ENCODE results near the gene RMDN2. TPM values are rescaled to one million over a fixed set of nuclear protein-coding genes. Genes with fewer than 3 reads are reported as not detected.

The RMDN2 gene
- total and polyA plus RNA-seq, 2 donors, result 8.9 to 12.0 TPM

- no peak for DNase-seq (ENCODE audit: low read depth in 6 of 9, low spot score in 9 of 9)
- 93% methylated on average over 4 of the region's 4 CpGs for WGBS
- no peaks in the 10 kb centered on the region for H3K36me3 ChIP-seq (ENCODE audit: control insufficient read depth in 2 of 2, insufficient read depth in 2 of 2, low read length in 1 of 2)
- H3K4me3 ChIP-seq (ENCODE audit: low read length in 2 of 2), result no peak overlapping the region
- peaks cover 0 to 2% of the 10 kb centered on the region in 2 donors for H3K27me3 ChIP-seq (ENCODE audit: control insufficient read depth in 2 of 2, insufficient read depth in 1 of 2, low read length in 1 of 2)
- H3K27ac ChIP-seq (ENCODE audit: low read depth in 1 of 2, low read length in 1 of 2), result no peak overlapping the region
- H3K9me3 ChIP-seq (ENCODE audit: control insufficient read depth in 2 of 2, insufficient read depth in 1 of 2, low read length in 1 of 2), result no peaks in the 10 kb centered on the region
- H3K4me1 ChIP-seq (ENCODE audit: control insufficient read depth in 2 of 2, insufficient read depth in 2 of 2, low read length in 2 of 2), result peaks cover 0 to 8% of the 10 kb centered on the region in 2 donors
These were observed 30.5 kb upstream of the RMDN2 start for GRCh38 chr2:37894601-37895000.

GRCh38 chr2:37895140-37895539 lies 29.9 kb upstream of the RMDN2 start:
- Histone ChIP-seq H3K4me1 (ENCODE audit: control insufficient read depth in 2 of 2, insufficient read depth in 2 of 2, low read length in 2 of 2) (peaks cover 0 to 8% of the 10 kb centered on the region in 2 donors), H3K4me3 (ENCODE audit: low read length in 2 of 2) (no peak overlapping the region), H3K27me3 (ENCODE audit: control insufficient read depth in 2 of 2, insufficient read depth in 1 of 2, low read length in 1 of 2) (peaks cover 0 to 2% of the 10 kb centered on the region in 2 donors), H3K9me3 (ENCODE audit: control insufficient read depth in 2 of 2, insufficient read depth in 1 of 2, low read length in 1 of 2) (peaks cover 0 to under 1% of the 10 kb centered on the region in 2 donors), H3K36me3 (ENCODE audit: control insufficient read depth in 2 of 2, insufficient read depth in 2 of 2, low read length in 1 of 2) (no peaks in the 10 kb centered on the region), H3K27ac (ENCODE audit: low read depth in 1 of 2, low read length in 1 of 2) (no peak overlapping the region)
- WGBS, result 82% methylated on average over 3 of the region's 3 CpGs
- DNase-seq (ENCODE audit: low read depth in 6 of 9, low spot score in 9 of 9), result no peak

- DNase-seq (ENCODE audit: low read depth in 6 of 9, low spot score in 9 of 9), result no peak
- peaks cover 2 to 8% of the 10 kb centered on the region in 2 donors for H3K9me3 ChIP-seq (ENCODE audit: control insufficient read depth in 2 of 2, insufficient read depth in 1 of 2, low read length in 1 of 2)
- no peak overlapping the region for H3K27ac ChIP-seq (ENCODE audit: low read depth in 1 of 2, low read length in 1 of 2)
- H3K27me3 ChIP-seq (ENCODE audit: control insufficient read depth in 2 of 2, insufficient read depth in 1 of 2, low read length in 1 of 2), result no peaks in the 10 kb centered on the region
- H3K4me1 ChIP-seq (ENCODE audit: control insufficient read depth in 2 of 2, insufficient read depth in 2 of 2, low read length in 2 of 2), result peaks cover 0 to 5% of the 10 kb centered on the region in 2 donors
- H3K36me3 ChIP-seq (ENCODE audit: control insufficient read depth in 2 of 2, insufficient read depth in 2 of 2, low read length in 1 of 2), result no peaks in the 10 kb centered on the region
- 84% methylated on average over 3 of the region's 3 CpGs for WGBS
- no peak overlapping the region for H3K4me3 ChIP-seq (ENCODE audit: low read length in 2 of 2)
These were observed 28.8 kb upstream of the RMDN2 start for GRCh38 chr2:37896319-37896718.

- Histone ChIP-seq H3K4me1 (ENCODE audit: control insufficient read depth in 2 of 2, insufficient read depth in 2 of 2, low read length in 2 of 2) (no peaks in the 10 kb centered on the region), H3K4me3 (ENCODE audit: low read length in 2 of 2) (no peak overlapping the region), H3K27ac (ENCODE audit: low read depth in 1 of 2, low read length in 1 of 2) (no peak overlapping the region), H3K36me3 (ENCODE audit: control insufficient read depth in 2 of 2, insufficient read depth in 2 of 2, low read length in 1 of 2) (no peaks in the 10 kb centered on the region), H3K9me3 (ENCODE audit: control insufficient read depth in 2 of 2, insufficient read depth in 1 of 2, low read length in 1 of 2) (peaks cover 2 to 8% of the 10 kb centered on the region in 2 donors), H3K27me3 (ENCODE audit: control insufficient read depth in 2 of 2, insufficient read depth in 1 of 2, low read length in 1 of 2) (no peaks in the 10 kb centered on the region)
- 77% methylated on average over 3 of the region's 3 CpGs for WGBS
- no peak for DNase-seq (ENCODE audit: low read depth in 6 of 9, low spot score in 9 of 9)
These were observed 27.6 kb upstream of the RMDN2 start for GRCh38 chr2:37897511-37897910.

- Histone ChIP-seq H3K4me3 (ENCODE audit: low read length in 2 of 2) (no peak overlapping the region), H3K27me3 (ENCODE audit: control insufficient read depth in 2 of 2, insufficient read depth in 1 of 2, low read length in 1 of 2) (no peaks in the 10 kb centered on the region), H3K36me3 (ENCODE audit: control insufficient read depth in 2 of 2, insufficient read depth in 2 of 2, low read length in 1 of 2) (no peaks in the 10 kb centered on the region), H3K9me3 (ENCODE audit: control insufficient read depth in 2 of 2, insufficient read depth in 1 of 2, low read length in 1 of 2) (peaks cover 2 to 8% of the 10 kb centered on the region in 2 donors), H3K27ac (ENCODE audit: low read depth in 1 of 2, low read length in 1 of 2) (no peak overlapping the region), H3K4me1 (ENCODE audit: control insufficient read depth in 2 of 2, insufficient read depth in 2 of 2, low read length in 2 of 2) (no peaks in the 10 kb centered on the region)
- DNase-seq (ENCODE audit: low read depth in 6 of 9, low spot score in 9 of 9), result no peak
These were observed 26.6 kb upstream of the RMDN2 start for GRCh38 chr2:37898448-37898847.

- Histone ChIP-seq H3K27ac (ENCODE audit: low read depth in 1 of 2, low read length in 1 of 2) (no peak overlapping the region), H3K4me3 (ENCODE audit: low read length in 2 of 2) (no peak overlapping the region), H3K27me3 (ENCODE audit: control insufficient read depth in 2 of 2, insufficient read depth in 1 of 2, low read length in 1 of 2) (no peaks in the 10 kb centered on the region), H3K4me1 (ENCODE audit: control insufficient read depth in 2 of 2, insufficient read depth in 2 of 2, low read length in 2 of 2) (no peaks in the 10 kb centered on the region), H3K36me3 (ENCODE audit: control insufficient read depth in 2 of 2, insufficient read depth in 2 of 2, low read length in 1 of 2) (no peaks in the 10 kb centered on the region), H3K9me3 (ENCODE audit: control insufficient read depth in 2 of 2, insufficient read depth in 1 of 2, low read length in 1 of 2) (peaks cover 2 to 8% of the 10 kb centered on the region in 2 donors)
- DNase-seq (ENCODE audit: low read depth in 6 of 9, low spot score in 9 of 9), result no peak
These were observed 22.1 kb upstream of the RMDN2 start for GRCh38 chr2:37902991-37903390.

- H3K27me3 ChIP-seq (ENCODE audit: control insufficient read depth in 2 of 2, insufficient read depth in 1 of 2, low read length in 1 of 2), result no peaks in the 10 kb centered on the region
- H3K27ac ChIP-seq (ENCODE audit: low read depth in 1 of 2, low read length in 1 of 2), result no peak overlapping the region
- no peaks in the 10 kb centered on the region for H3K36me3 ChIP-seq (ENCODE audit: control insufficient read depth in 2 of 2, insufficient read depth in 2 of 2, low read length in 1 of 2)
- H3K4me3 ChIP-seq (ENCODE audit: low read length in 2 of 2), result no peak overlapping the region
- WGBS, result 96% methylated on average over 3 of the region's 3 CpGs
- H3K9me3 ChIP-seq (ENCODE audit: control insufficient read depth in 2 of 2, insufficient read depth in 1 of 2, low read length in 1 of 2), result peaks cover 2 to 8% of the 10 kb centered on the region in 2 donors
- DNase-seq (ENCODE audit: low read depth in 6 of 9, low spot score in 9 of 9), result no peak
- no peaks in the 10 kb centered on the region for H3K4me1 ChIP-seq (ENCODE audit: control insufficient read depth in 2 of 2, insufficient read depth in 2 of 2, low read length in 2 of 2)
These were observed 20.7 kb upstream of the RMDN2 start for GRCh38 chr2:37904425-37904824.

GRCh38 chr2:37904993-37905392 lies 20.1 kb upstream of the RMDN2 start:
- H3K4me1 ChIP-seq (ENCODE audit: control insufficient read depth in 2 of 2, insufficient read depth in 2 of 2, low read length in 2 of 2), result no peaks in the 10 kb centered on the region
- peaks cover 2 to 8% of the 10 kb centered on the region in 2 donors for H3K9me3 ChIP-seq (ENCODE audit: control insufficient read depth in 2 of 2, insufficient read depth in 1 of 2, low read length in 1 of 2)
- H3K36me3 ChIP-seq (ENCODE audit: control insufficient read depth in 2 of 2, insufficient read depth in 2 of 2, low read length in 1 of 2), result no peaks in the 10 kb centered on the region
- no peak overlapping the region for H3K4me3 ChIP-seq (ENCODE audit: low read length in 2 of 2)
- no peaks in the 10 kb centered on the region for H3K27me3 ChIP-seq (ENCODE audit: control insufficient read depth in 2 of 2, insufficient read depth in 1 of 2, low read length in 1 of 2)
- no peak for DNase-seq (ENCODE audit: low read depth in 6 of 9, low spot score in 9 of 9)
- no peak overlapping the region for H3K27ac ChIP-seq (ENCODE audit: low read depth in 1 of 2, low read length in 1 of 2)
- 98% methylated on average over 5 of the region's 5 CpGs for WGBS

- WGBS, result 75% methylated on average over 2 of the region's 2 CpGs
These were observed 19.0 kb upstream of the RMDN2 start for GRCh38 chr2:37906131-37906530.

More at GRCh38 chr2:37906131-37906530, 19.0 kb upstream of the RMDN2 start:
- no peaks in the 10 kb centered on the region for H3K27me3 ChIP-seq (ENCODE audit: control insufficient read depth in 2 of 2, insufficient read depth in 1 of 2, low read length in 1 of 2)
- H3K36me3 ChIP-seq (ENCODE audit: control insufficient read depth in 2 of 2, insufficient read depth in 2 of 2, low read length in 1 of 2), result no peaks in the 10 kb centered on the region
- DNase-seq (ENCODE audit: low read depth in 6 of 9, low spot score in 9 of 9), result no peak
- H3K4me1 ChIP-seq (ENCODE audit: control insufficient read depth in 2 of 2, insufficient read depth in 2 of 2, low read length in 2 of 2), result no peaks in the 10 kb centered on the region
- no peak overlapping the region for H3K4me3 ChIP-seq (ENCODE audit: low read length in 2 of 2)
- H3K27ac ChIP-seq (ENCODE audit: low read depth in 1 of 2, low read length in 1 of 2), result no peak overlapping the region
- no peaks in the 10 kb centered on the region for H3K9me3 ChIP-seq (ENCODE audit: control insufficient read depth in 2 of 2, insufficient read depth in 1 of 2, low read length in 1 of 2)

All from thymus (tissue), 11 donors.